Right lung (tissue), 5 donors: ENCODE measurements around the gene MTTP. TPM values are rescaled to one million over a fixed set of nuclear protein-coding genes. Genes with fewer than 3 reads are reported as not detected.
A peak's percentile ranks its signal among the peaks of the same experiment; 100 is the strongest.

Experiments
- DNase-seq, 2 donors: peaks; one replicate each; pipeline ENCODE4 v3.0.0-alpha.2; 2013
- polyA plus RNA-seq, 5 donors: library from polyadenylated mRNA; unstranded; fragments of 120-200 nt; gene quantifications; one replicate each; pipeline versions ENCODE4 v1.2.1 to v1.2.3, GENCODE V29; 2013; ENCODE audit warnings: inconsistent platforms in 1 of 5, low replicate concordance in 1 of 5; ENCODE audit not compliant: insufficient read length in 5 of 5, insufficient read depth in 1 of 5

Gene MTTP
- polyA plus RNA-seq, 5 donors, result 0.37 to 1.8 (median 0.44) TPM

GRCh38 chr4:99593781-99594641, 19.4 kb downstream of the MTTP start:
- no peak for DNase-seq

GRCh38 chr4:99594818-99595217, 20.2 kb downstream of the MTTP start:
- no peak for DNase-seq

GRCh38 chr4:99606716-99607115, 32.1 kb downstream of the MTTP start:
- no peak for DNase-seq

- DNase-seq, result no peak
Measured at GRCh38 chr4:99608417-99608816, 33.8 kb downstream of the MTTP start.

- peak; percentile 68 to 70 for DNase-seq
Measured at GRCh38 chr4:99610605-99611175, 36.1 kb downstream of the MTTP start.

GRCh38 chr4:99612281-99612680, 37.7 kb downstream of the MTTP start:
- DNase-seq, result no peak

- no peak for DNase-seq
Measured at GRCh38 chr4:99612704-99613103, 38.1 kb downstream of the MTTP start.

GRCh38 chr4:99614491-99614890, 39.9 kb downstream of the MTTP start:
- DNase-seq, result no peak

- peak; percentile 42 to 53 for DNase-seq
Measured at GRCh38 chr4:99615170-99615820, 40.7 kb downstream of the MTTP start.

GRCh38 chr4:99617374-99617773, 42.8 kb downstream of the MTTP start:
- DNase-seq, result no peak

GRCh38 chr4:99622341-99622740, 47.7 kb downstream of the MTTP start:
- DNase-seq, result no peak

- peak; percentile 83 to 88 for DNase-seq
Measured at GRCh38 chr4:99624141-99624719, 49.6 kb downstream of the MTTP start.

GRCh38 chr4:99625369-99625768, 50.7 kb downstream of the MTTP start:
- no peak for DNase-seq

GRCh38 chr4:99628040-99628439, 53.4 kb downstream of the MTTP start:
- DNase-seq, result no peak

GRCh38 chr4:99629962-99630554, 55.4 kb downstream of the MTTP start:
- no peak for DNase-seq

GRCh38 chr4:99630857-99631360, 56.3 kb downstream of the MTTP start:
- DNase-seq, result no peak

GRCh38 chr4:99633772-99634171, 59.1 kb downstream of the MTTP start:
- no peak for DNase-seq

- DNase-seq, result no peak
Measured at GRCh38 chr4:99634742-99635360, 60.2 kb downstream of the MTTP start.

- DNase-seq, result no peak
Measured at GRCh38 chr4:99635601-99636000, 61.0 kb downstream of the MTTP start.

GRCh38 chr4:99636422-99636821, 61.8 kb downstream of the MTTP start:
- no peak for DNase-seq

GRCh38 chr4:99637174-99637573, 62.5 kb downstream of the MTTP start:
- no peak for DNase-seq
